MM.1S (cell line): ENCODE data around the gene DMXL2.
"Not testable (repeated sequence)": the region's sequence is repeated elsewhere in the genome, so short reads cannot be mapped to it uniquely, and the experiment has no call there.

Source experiments
- DNase-seq: peaks from one replicate; pipeline ENCODE4 v3.0.0-alpha.2; 2015
- H2AFZ ChIP-seq: fragments of 300-600 bp; sonication (generic); 2 replicates; pipeline ENCODE4 v1.6.0; 2016; ENCODE audit warnings: antibody characterized with exemption, low read length
- H3F3A ChIP-seq: fragments of 300-600 bp; sonication (generic); 2 replicates; pipeline ENCODE4 v1.6.1; 2016; ENCODE audit warnings: mild to moderate bottlenecking, antibody characterized with exemption, low read length, moderate library complexity, mixed read lengths; ENCODE audit not compliant: insufficient read depth
- H3K27ac ChIP-seq: fragments of 300-600 bp; sonication (generic); 2 replicates; pipeline ENCODE4 v1.5.1; 2016; ENCODE audit warnings: mild to moderate bottlenecking, low read length
- H3K27me3 ChIP-seq: fragments of 300-600 bp; sonication (generic); replicated peaks from 2 replicates; pipeline ENCODE4 v1.6.0; 2016; ENCODE audit warnings: low read length; ENCODE audit not compliant: insufficient read depth
- H3K36me3 ChIP-seq: fragments of 300-600 bp; sonication (generic); replicated peaks from 2 replicates; pipeline ENCODE4 v1.6.1; 2016; ENCODE audit warnings: mild to moderate bottlenecking, low read length, mixed read lengths; ENCODE audit not compliant: insufficient read depth
- H3K4me1 ChIP-seq: fragments of 300-600 bp; sonication (generic); 2 replicates; pipeline ENCODE4 v1.6.1; 2016; ENCODE audit warnings: low read length, mixed read lengths
- H3K4me2 ChIP-seq: fragments of 300-600 bp; sonication (generic); 2 replicates; pipeline ENCODE4 v1.6.0; 2016; ENCODE audit warnings: low read depth, low read length
- H3K4me3 ChIP-seq: fragments of 300-600 bp; sonication (generic); 2 replicates; pipeline ENCODE4 v1.5.1; 2016; ENCODE audit warnings: low read length, mixed read lengths
- H3K79me2 ChIP-seq: fragments of 300-600 bp; sonication (generic); 2 replicates; pipeline ENCODE4 v1.6.1; 2016; ENCODE audit warnings: mixed run types, low read length, mixed read lengths
- H3K9ac ChIP-seq: fragments of 300-600 bp; sonication (generic); 2 replicates; pipeline ENCODE4 v1.6.1; 2016; ENCODE audit warnings: low read length, mixed read lengths
- H3K9me2 ChIP-seq: fragments of 300-600 bp; sonication (generic); replicated peaks from 2 replicates; pipeline ENCODE4 v1.6.1; 2016; ENCODE audit warnings: mild to moderate bottlenecking, low read length, mixed read lengths; ENCODE audit not compliant: insufficient read depth
- H3K9me3 ChIP-seq: fragments of 300-600 bp; sonication (generic); replicated peaks from 2 replicates; pipeline ENCODE4 v1.6.1; 2016; ENCODE audit warnings: mild to moderate bottlenecking, low read length, mixed read lengths; ENCODE audit not compliant: insufficient read depth
- H4K20me1 ChIP-seq: fragments of 300-600 bp; sonication (generic); 2 replicates; pipeline ENCODE4 v1.6.1; 2016; ENCODE audit warnings: mild to moderate bottlenecking, low read length, moderate library complexity, mixed read lengths; ENCODE audit not compliant: insufficient read depth
- EZH2 ChIP-seq: fragments of 300-600 bp; sonication (generic); optimal IDR thresholded peaks from 2 replicates; pipeline ENCODE3; 2017; ENCODE audit warnings: low read depth, mild to moderate bottlenecking, antibody characterized with exemption, low read length, mixed read lengths
- EZH2phosphoT487 ChIP-seq: fragments of 300-600 bp; sonication (generic); IDR thresholded peaks from 2 replicates; pipeline ENCODE4 v1.6.1; 2018; ENCODE audit warnings: antibody characterized with exemption, low read length
- TF ChIP-seq, protein P1 (sequence below): fragments of 300-600 bp; sonication (generic); IDR thresholded peaks from 2 replicates; pipeline ENCODE4 v1.5.1; 2016; ENCODE audit warnings: antibody characterized with exemption, low read length, mixed read lengths

The DMXL2 gene

DNA sequence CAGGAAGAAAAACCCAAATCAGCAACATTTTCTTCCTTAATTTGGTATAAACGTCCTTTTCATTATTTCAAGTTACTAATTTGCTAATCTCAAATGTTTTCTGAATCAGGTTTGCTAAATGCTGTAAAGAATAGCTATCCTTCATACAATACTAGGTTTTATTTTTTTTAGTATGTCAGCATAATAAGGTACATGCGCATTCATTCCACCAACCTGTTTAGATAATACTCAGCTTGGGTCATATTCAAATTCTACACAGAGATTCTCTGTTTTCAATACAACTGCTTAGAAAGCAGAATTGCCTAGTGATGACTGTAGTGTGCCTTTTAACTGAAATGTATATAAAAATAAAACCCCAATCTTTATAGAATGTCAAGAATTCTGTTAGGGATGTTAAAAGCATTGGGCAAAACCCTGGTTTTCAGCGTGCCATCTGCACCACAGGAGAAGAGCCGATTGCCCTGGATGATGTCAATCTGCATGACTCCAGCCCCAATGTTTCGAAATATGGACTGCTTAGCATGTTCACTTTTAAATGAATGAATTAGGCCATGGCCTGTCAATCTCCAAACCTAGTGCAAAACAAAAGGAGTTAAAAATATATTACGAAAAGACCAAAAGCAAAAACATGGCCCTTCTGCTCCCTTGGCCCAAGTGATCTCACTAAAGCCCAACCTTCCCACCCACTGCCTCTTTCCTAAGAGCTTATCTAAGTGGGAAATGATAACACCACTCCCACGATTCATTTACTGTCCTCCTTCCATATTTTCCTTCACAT is 173.8 kb downstream of the DMXL2 start:
- Histone ChIP-seq H3K9me3 (no peaks in the 10 kb centered on the region), H2AFZ (no peak overlapping the region), H4K20me1 (no peaks in the 10 kb centered on the region), H3K4me1 (peaks cover 18% of the 10 kb centered on the region), H3K27ac (no peak overlapping the region), H3K36me3 (no peaks in the 10 kb centered on the region), H3F3A (peaks cover 4% of the 10 kb centered on the region), H3K9me2 (no peaks in the 10 kb centered on the region), H3K4me3 (no peak overlapping the region), H3K79me2 (no peaks in the 10 kb centered on the region), H3K9ac (no peak overlapping the region), H3K27me3 (peaks cover 9% of the 10 kb centered on the region; the same call in 1 of the 2 replicates), H3K4me2 (no peak overlapping the region)
- TF ChIP-seq, protein P1, sequence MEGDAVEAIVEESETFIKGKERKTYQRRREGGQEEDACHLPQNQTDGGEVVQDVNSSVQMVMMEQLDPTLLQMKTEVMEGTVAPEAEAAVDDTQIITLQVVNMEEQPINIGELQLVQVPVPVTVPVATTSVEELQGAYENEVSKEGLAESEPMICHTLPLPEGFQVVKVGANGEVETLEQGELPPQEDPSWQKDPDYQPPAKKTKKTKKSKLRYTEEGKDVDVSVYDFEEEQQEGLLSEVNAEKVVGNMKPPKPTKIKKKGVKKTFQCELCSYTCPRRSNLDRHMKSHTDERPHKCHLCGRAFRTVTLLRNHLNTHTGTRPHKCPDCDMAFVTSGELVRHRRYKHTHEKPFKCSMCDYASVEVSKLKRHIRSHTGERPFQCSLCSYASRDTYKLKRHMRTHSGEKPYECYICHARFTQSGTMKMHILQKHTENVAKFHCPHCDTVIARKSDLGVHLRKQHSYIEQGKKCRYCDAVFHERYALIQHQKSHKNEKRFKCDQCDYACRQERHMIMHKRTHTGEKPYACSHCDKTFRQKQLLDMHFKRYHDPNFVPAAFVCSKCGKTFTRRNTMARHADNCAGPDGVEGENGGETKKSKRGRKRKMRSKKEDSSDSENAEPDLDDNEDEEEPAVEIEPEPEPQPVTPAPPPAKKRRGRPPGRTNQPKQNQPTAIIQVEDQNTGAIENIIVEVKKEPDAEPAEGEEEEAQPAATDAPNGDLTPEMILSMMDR, result no peak
- no peak for TF ChIP-seq EZH2
- no peak for TF ChIP-seq EZH2phosphoT487
- DNase-seq, result no peak

DNA sequence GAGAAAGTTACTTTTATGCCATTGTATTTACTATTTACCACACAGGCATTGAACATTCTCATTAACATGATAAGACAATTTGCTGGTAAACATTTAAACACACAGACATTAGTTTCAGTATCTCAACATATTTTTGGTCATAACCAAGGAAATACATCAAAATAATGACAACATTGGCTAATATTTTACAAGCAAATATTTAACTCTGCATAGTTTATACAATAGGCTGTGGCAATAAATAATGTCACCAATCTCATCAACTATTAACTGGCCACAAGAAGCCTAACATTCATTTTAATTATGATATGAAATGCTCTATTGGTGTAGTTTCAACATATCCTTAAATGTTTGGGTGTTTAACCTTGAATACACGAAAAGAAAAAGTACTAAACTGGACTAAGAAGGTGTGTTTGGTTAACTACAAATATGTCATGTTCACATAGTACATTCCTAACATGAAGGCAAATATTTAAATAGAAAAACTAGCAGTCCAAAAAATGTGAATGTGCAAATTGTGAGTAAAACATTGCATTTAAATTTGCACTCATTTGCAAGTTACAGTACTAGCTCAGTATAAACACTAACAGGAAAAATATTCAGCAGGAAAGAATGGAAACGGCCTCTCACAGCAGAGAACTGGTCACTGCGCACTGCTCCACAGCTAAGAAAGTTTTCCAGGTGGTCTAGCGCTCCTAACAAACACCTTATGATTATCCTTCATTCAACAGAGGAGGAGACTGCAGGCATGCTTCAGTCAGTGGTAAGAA is 174.5 kb downstream of the DMXL2 start:
- Histone ChIP-seq H3F3A (peaks cover 4% of the 10 kb centered on the region), H3K27me3 (peaks cover 9% of the 10 kb centered on the region; the same call in 1 of the 2 replicates), H3K36me3 (no peaks in the 10 kb centered on the region), H4K20me1 (no peaks in the 10 kb centered on the region), H3K4me2 (no peak overlapping the region), H3K79me2 (no peaks in the 10 kb centered on the region), H2AFZ (no peak overlapping the region), H3K9ac (no peak overlapping the region), H3K4me1 (peaks cover 18% of the 10 kb centered on the region), H3K9me3 (no peaks in the 10 kb centered on the region), H3K9me2 (no peaks in the 10 kb centered on the region), H3K27ac (no peak overlapping the region), H3K4me3 (no peak overlapping the region)
- no peak for DNase-seq
- TF ChIP-seq, protein P1, result no peak
- no peak for TF ChIP-seq EZH2phosphoT487
- no peak for TF ChIP-seq EZH2

DNA sequence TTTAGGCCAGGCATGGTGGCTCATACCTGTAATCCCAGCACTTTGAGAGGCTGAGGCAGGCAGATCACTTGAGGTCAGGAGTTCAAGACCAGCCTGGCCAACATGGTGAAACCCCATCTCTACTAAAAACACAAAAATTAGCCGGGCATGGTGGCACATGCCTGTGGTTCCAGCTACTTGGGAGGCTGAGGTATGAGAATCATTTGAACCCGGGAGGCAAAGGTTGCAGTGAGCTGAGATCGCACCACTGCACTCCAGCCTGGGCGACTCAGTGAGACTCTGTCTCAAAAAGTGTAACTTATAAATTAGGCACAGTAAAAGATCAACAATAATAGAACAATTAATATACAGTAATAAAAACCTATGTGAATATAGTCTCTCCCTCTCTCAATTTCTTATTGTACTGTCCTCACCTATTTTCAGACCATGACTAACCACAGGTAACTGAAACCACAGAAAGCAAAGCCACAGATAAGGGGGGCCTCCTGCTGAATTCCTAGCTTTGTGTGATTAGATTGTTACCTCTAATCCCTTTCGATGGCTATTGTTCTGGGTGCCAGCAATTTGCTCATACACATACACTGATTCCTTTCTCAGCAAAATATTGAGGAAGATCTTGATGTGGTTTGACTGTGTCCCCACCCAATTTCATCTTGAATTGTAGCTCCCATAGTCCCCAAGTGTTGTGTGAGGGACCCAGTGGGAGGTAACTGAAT is 176.4 kb downstream of the DMXL2 start:
- H3K4me3 ChIP-seq, H3K27me3 ChIP-seq, H3K79me2 ChIP-seq, H3K36me3 ChIP-seq, H3F3A ChIP-seq, H2AFZ ChIP-seq, H3K9me2 ChIP-seq, H3K27ac ChIP-seq, H4K20me1 ChIP-seq, H3K9ac ChIP-seq, H3K9me3 ChIP-seq: not testable (repeated sequence)
- H3K4me2 ChIP-seq, result peak overlapping the region; percentile 20; the same call in 1 of the 2 replicates
- DNase-seq, result peak; percentile 74
- H3K4me1 ChIP-seq, result peaks cover 18% of the 10 kb centered on the region
